ENCODE measurements around the gene SLC26A8. TPM values are rescaled to one million over a fixed set of nuclear protein-coding genes. Genes with fewer than 3 reads are reported as not detected.

SLC26A8 gene
- total RNA-seq, 3 donors from 2014 or later: 0.29 to 0.48 TPM; not detected in 1

DNA sequence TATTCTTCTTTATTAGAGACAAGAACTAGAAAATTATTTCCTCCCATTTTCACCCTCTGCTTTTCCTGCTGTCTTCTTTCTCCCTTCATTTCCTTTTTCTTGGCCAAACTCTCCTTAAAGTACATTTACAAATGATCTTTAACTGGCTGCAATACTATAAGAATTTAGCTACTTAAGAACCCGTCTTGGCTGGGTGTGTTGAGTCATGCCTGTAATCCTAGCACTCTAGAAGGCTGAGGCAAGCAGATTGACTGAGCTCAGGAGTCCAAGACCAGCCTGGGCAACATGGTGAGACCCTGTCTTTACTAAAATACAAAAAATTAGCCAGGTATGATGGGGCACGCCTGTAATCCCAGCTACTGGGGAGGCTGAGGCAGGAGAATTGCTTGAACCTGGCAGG lies 64.3 kb downstream of the SLC26A8 start:
- Histone ChIP-seq H3K27me3 (no peaks in the 10 kb centered on the region), H3K4me3 (no peak overlapping the region), H3K36me3 (no peaks in the 10 kb centered on the region), H3K27ac (no peak overlapping the region), H3K9me3 (no peaks in the 10 kb centered on the region), H3K4me1 (no peaks in the 10 kb centered on the region)
- no peak for DNase-seq (ENCODE audit: low spot score in 2 of 2)
- intact Hi-C loops (cut with DNase I; ENCODE audit: low total_unique reads): no loop called here
- TF ChIP-seq, protein P1, sequence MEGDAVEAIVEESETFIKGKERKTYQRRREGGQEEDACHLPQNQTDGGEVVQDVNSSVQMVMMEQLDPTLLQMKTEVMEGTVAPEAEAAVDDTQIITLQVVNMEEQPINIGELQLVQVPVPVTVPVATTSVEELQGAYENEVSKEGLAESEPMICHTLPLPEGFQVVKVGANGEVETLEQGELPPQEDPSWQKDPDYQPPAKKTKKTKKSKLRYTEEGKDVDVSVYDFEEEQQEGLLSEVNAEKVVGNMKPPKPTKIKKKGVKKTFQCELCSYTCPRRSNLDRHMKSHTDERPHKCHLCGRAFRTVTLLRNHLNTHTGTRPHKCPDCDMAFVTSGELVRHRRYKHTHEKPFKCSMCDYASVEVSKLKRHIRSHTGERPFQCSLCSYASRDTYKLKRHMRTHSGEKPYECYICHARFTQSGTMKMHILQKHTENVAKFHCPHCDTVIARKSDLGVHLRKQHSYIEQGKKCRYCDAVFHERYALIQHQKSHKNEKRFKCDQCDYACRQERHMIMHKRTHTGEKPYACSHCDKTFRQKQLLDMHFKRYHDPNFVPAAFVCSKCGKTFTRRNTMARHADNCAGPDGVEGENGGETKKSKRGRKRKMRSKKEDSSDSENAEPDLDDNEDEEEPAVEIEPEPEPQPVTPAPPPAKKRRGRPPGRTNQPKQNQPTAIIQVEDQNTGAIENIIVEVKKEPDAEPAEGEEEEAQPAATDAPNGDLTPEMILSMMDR (IDR thresholded peaks at IDR 0.05): no peak
- TF ChIP-seq POLR2AphosphoS5 (IDR thresholded peaks at IDR 0.05) (no peak), POLR2A (IDR thresholded peaks at IDR 0.05) (no peak)

DNA sequence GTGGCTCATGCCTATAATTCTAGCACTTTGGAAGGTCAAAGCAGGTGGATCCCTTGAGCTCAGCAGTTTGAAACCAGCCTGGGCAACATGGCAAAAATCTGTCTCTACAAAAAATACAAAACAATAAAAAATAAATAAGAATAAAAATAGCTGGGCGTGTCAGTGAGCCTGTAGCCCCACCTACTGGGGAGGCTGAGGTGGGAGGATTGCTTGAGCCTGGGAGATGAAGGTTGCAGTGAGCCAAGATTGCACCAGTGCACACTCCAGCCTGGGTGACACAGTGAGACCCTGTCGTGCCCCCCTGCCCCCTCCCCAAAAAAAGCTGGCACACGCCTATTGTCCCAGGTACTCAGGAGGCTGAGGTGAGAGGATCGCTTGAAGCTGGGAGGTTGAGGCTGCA lies 68.5 kb downstream of the SLC26A8 start:
- Histone ChIP-seq H3K36me3 (no peaks in the 10 kb centered on the region), H3K9me3 (no peaks in the 10 kb centered on the region), H3K4me1 (no peaks in the 10 kb centered on the region), H3K27ac (no peak overlapping the region), H3K4me3 (no peak overlapping the region), H3K27me3 (no peaks in the 10 kb centered on the region)
- intact Hi-C loops (cut with DNase I; ENCODE audit: low total_unique reads): no loop called here
- no peak for DNase-seq (ENCODE audit: low spot score in 2 of 2)
- TF ChIP-seq POLR2AphosphoS5 (IDR thresholded peaks at IDR 0.05) (no peak), POLR2A (IDR thresholded peaks at IDR 0.05) (no peak)
- TF ChIP-seq, protein P1 (IDR thresholded peaks at IDR 0.05): no peak

DNA sequence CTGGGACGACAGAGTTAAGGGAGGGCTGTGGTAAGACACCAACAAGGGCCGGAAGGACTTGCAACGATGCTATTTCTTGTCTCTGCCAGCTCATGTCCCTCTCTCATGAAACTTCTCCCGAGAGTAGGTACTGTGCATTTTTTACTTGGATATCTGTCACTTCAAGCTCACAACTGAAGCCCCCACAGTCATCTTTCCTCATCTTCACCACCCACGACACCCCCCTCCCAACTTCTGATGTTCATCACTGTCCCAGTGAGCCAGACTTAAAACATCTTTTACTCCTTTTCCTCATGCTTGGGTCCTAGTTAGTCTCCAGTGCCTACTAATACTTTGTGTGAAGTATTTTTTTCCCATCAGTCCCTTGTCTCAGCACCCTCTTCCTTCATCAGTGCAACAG lies 68.9 kb downstream of the SLC26A8 start:
- intact Hi-C loops (cut with DNase I; ENCODE audit: low total_unique reads): no loop called here
- Histone ChIP-seq H3K4me1 (no peaks in the 10 kb centered on the region), H3K27ac (no peak overlapping the region), H3K4me3 (no peak overlapping the region), H3K9me3 (no peaks in the 10 kb centered on the region), H3K27me3 (no peaks in the 10 kb centered on the region), H3K36me3 (no peaks in the 10 kb centered on the region)
- TF ChIP-seq POLR2A (IDR thresholded peaks at IDR 0.05) (no peak), POLR2AphosphoS5 (IDR thresholded peaks at IDR 0.05) (no peak)
- TF ChIP-seq, protein P1 (IDR thresholded peaks at IDR 0.05): no peak
- no peak for DNase-seq (ENCODE audit: low spot score in 2 of 2)

DNA sequence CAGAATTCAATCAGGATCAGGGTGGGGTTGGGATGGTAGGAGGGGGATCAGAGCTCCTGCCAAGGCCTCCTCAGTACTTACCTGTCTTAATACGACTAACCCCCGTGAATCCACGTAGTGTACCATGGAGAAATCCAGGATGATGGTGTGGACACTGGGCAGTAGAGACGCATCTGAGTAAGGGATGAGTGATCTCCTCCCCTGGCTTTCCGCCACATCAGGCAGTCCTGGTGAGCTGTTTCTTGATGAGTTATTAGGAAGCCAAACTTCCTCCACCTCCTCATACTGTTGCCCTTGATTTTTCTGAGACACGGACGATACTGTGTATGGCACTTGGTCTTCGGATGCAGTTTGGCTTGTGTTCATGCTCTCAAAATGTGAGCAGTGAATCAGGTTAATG lies 69.4 kb downstream of the SLC26A8 start:
- no peaks in the 10 kb centered on the region for H3K9me3 ChIP-seq
- no peak for DNase-seq (ENCODE audit: low spot score in 2 of 2)
- no peaks in the 10 kb centered on the region for H3K36me3 ChIP-seq
- TF ChIP-seq, protein P1 (IDR thresholded peaks at IDR 0.05): no peak
- TF ChIP-seq POLR2AphosphoS5 (IDR thresholded peaks at IDR 0.05) (no peak), POLR2A (IDR thresholded peaks at IDR 0.05) (no peak)
- H3K27ac ChIP-seq: no peak overlapping the region
- intact Hi-C loops (cut with DNase I; ENCODE audit: low total_unique reads): no loop called here
- H3K4me3 ChIP-seq: no peak overlapping the region
- H3K4me1 ChIP-seq: no peaks in the 10 kb centered on the region
- no peaks in the 10 kb centered on the region for H3K27me3 ChIP-seq

DNA sequence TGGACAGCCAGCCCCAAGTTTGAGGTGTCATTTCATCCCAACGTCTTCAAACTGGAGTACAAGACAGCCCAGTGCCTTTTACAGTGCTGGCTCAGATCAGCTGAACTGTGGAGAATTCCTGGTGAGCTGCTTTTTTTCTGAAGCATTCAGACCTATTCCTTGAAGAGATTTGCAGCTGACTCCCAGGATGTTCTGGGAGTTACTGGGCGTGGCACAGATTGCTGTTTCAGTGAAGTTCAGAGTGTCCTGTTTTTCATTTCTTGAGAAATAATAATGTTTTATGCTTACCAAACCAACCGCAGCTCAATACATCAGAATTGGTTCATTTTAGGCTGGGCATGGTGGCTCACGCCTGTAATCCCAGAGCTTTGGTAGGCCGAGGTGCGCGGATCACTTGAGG lies 70.1 kb downstream of the SLC26A8 start:
- no peak overlapping the region for H3K27ac ChIP-seq
- H3K9me3 ChIP-seq: no peaks in the 10 kb centered on the region
- H3K27me3 ChIP-seq: no peaks in the 10 kb centered on the region
- TF ChIP-seq POLR2AphosphoS5 (IDR thresholded peaks at IDR 0.05): no peak
- no peak for TF ChIP-seq POLR2A (IDR thresholded peaks at IDR 0.05)
- TF ChIP-seq, protein P1 (IDR thresholded peaks at IDR 0.05): no peak
- no peaks in the 10 kb centered on the region for H3K36me3 ChIP-seq
- DNase-seq (ENCODE audit: low spot score in 2 of 2): no peak
- intact Hi-C loops (cut with DNase I; ENCODE audit: low total_unique reads): no loop called here
- no peaks in the 10 kb centered on the region for H3K4me1 ChIP-seq
- H3K4me3 ChIP-seq: no peak overlapping the region

Data from breast epithelium (tissue), 4 donors.